K562 (cell line): ENCODE results near the gene ST6GALNAC2. TPM values are rescaled to one million over a fixed set of nuclear protein-coding genes. Genes with fewer than 3 reads are reported as not detected.

ENCODE experiments used
- ARID1B ChIP-seq: fragments of 450-650 bp; IDR thresholded peaks from 2 replicates; pipeline ENCODE4 v1.6.1; 2016; ENCODE audit warnings: antibody characterized with exemption, mild to moderate bottlenecking, inconsistent platforms
- CBX5 ChIP-seq: IDR thresholded peaks from 2 replicates; pipeline ENCODE4 v1.6.1; 2014; ENCODE audit warnings: low read depth, borderline replicate concordance
- NR2C1 ChIP-seq, 2 experiments: fragments of 450-650 bp; IDR thresholded peaks; 2 replicates each; pipeline ENCODE4 v1.6.1; 2017; ENCODE audit warnings: mild to moderate bottlenecking in 2 of 2, antibody characterized with exemption in 1 of 2, inconsistent platforms in 1 of 2, missing compliant biosample characterization in 1 of 2, missing genetic modification characterization in 1 of 2
- PHTF2 ChIP-seq: fragments of 250-450 bp; sonication (Bioruptor Pico); IDR thresholded peaks from 2 replicates; pipeline ENCODE4 v1.5.0; 2021; ENCODE audit warnings: mild to moderate bottlenecking
- POLR2AphosphoS2 ChIP-seq: IDR thresholded peaks from 2 replicates; pipeline ENCODE4 v1.6.1; 2012; ENCODE audit warnings: low read length, improper control_type of control experiment
- PRPF4 ChIP-seq: fragments of 200-400 bp; formaldehyde crosslinking; IDR thresholded peaks from one replicate; pipeline ENCODE4 v1.6.1; 2017; ENCODE audit warnings: low read length, low read depth, mild to moderate bottlenecking; ENCODE audit not compliant: insufficient read depth, poor library complexity, severe bottlenecking
- RB1 ChIP-seq: fragments of 450-650 bp; IDR thresholded peaks from 2 replicates; pipeline ENCODE4 v1.6.1; 2017; ENCODE audit warnings: low read depth, mild to moderate bottlenecking
- ZBED1 ChIP-seq: IDR thresholded peaks from 2 replicates; pipeline ENCODE4 v1.6.1; 2014
- ZNF384 ChIP-seq: IDR thresholded peaks from 2 replicates; pipeline ENCODE4 v1.6.1; 2012; ENCODE audit warnings: low read depth, low read length, improper control_type of control experiment
- ZNF668 ChIP-seq: fragments of 250-450 bp; sonication (Bioruptor Pico); IDR thresholded peaks from 2 replicates; pipeline ENCODE4 v1.8.0; 2022; ENCODE audit warnings: mild to moderate bottlenecking, inconsistent platforms
- polyA plus RNA-seq, 8 experiments: library from polyadenylated mRNA; depleted of rRNA in 4 of 8; stranded (reverse) in 5 of 8; unstranded in 3 of 8; fragments of >200 nt; fragmentation: Nextera tagmentation in 2 of 8; fragmentation: Illumina TruSeq in 1 of 8; extraction: Ambion mirVana in 2 of 8; extraction: Trizol in 1 of 8; gene quantifications; 2 replicates each; pipeline versions ENCODE4 v1.2.1 to v1.2.3, GENCODE V29; 2011 to 2014; ENCODE audit warnings: inconsistent platforms in 1 of 8, missing spikeins in 1 of 8
- total RNA-seq, 7 experiments: library from RNA; depleted of rRNA in 6 of 7; stranded (reverse); fragments of >200 nt in 6 of 7; fragmentation: Illumina TruSeq in 2 of 7; extraction: Trizol in 2 of 7; gene quantifications; 2 replicates each; pipeline versions ENCODE4 v1.2.1 to v1.2.3, GENCODE V29; 2011 to 2021; ENCODE audit warnings: low replicate concordance in 1 of 7
- TF ChIP-seq, protein P1 (sequence below): fragments of 250-450 bp; sonication (Bioruptor Pico); IDR thresholded peaks from 2 replicates; pipeline ENCODE4 v1.4.0; 2020; ENCODE audit warnings: mild to moderate bottlenecking, moderate library complexity
- TF ChIP-seq, protein P2 (sequence below): fragments of 250-450 bp; sonication (Bioruptor Pico); IDR thresholded peaks from 2 replicates; pipeline ENCODE4 v1.5.0; 2020; ENCODE audit warnings: mild to moderate bottlenecking
- TF ChIP-seq, protein P3 (sequence below): IDR thresholded peaks from 2 replicates; pipeline ENCODE4 v1.6.1; 2011; ENCODE audit not compliant: insufficient read length; ENCODE audit errors: extremely low read depth
- TF ChIP-seq, protein P4 (sequence below): sonication (generic); formaldehyde crosslinking; IDR thresholded peaks from 2 replicates; pipeline ENCODE4 v1.8.0; 2023; ENCODE audit warnings: mild to moderate bottlenecking, missing genetic modification reagents
- TF ChIP-seq, protein P5 (sequence below), 2 experiments: fragments of 450-650 bp; IDR thresholded peaks; 2 replicates each; pipeline ENCODE4 v1.6.1; 2018; ENCODE audit warnings: mild to moderate bottlenecking in 2 of 2, low read depth in 1 of 2; ENCODE audit not compliant: partially characterized antibody in 2 of 2

ST6GALNAC2 gene
- total and polyA plus RNA-seq, 9 of the 15 experiments (the other 6 are each of a cell fraction or from before 2014, with no cell fraction given), result 0.18 TPM; not detected in 8

DNA sequence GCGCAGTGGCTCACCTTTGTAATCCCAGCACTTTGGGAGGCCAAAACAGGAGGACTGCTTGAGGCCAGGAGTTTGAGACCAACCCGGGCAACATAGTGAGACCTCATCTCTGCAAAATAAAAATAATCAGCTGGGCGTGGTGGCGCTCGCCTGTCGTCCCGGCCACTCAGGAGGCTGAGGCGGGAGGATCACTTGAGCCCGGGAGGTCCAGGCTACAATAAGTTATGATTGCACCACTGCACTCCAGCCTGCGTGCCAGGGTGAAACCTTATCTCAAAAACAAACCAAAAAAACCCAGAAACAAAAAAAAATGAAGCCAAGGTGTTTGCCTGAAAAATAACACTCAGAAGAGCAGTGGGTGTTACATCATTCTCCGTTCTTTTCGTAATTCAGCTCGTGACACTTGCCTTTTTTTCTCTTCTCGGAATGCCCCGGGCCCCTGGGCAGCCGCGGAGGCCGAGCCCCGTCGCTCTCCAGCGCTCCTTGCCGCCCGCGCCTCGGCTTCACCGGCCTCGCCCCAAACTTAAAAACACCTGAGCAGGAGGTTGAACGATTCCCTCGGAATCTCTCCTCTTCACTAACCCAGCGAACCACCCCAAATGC is 28.8 kb downstream of the ST6GALNAC2 start (continued):
- TF ChIP-seq, protein P1, sequence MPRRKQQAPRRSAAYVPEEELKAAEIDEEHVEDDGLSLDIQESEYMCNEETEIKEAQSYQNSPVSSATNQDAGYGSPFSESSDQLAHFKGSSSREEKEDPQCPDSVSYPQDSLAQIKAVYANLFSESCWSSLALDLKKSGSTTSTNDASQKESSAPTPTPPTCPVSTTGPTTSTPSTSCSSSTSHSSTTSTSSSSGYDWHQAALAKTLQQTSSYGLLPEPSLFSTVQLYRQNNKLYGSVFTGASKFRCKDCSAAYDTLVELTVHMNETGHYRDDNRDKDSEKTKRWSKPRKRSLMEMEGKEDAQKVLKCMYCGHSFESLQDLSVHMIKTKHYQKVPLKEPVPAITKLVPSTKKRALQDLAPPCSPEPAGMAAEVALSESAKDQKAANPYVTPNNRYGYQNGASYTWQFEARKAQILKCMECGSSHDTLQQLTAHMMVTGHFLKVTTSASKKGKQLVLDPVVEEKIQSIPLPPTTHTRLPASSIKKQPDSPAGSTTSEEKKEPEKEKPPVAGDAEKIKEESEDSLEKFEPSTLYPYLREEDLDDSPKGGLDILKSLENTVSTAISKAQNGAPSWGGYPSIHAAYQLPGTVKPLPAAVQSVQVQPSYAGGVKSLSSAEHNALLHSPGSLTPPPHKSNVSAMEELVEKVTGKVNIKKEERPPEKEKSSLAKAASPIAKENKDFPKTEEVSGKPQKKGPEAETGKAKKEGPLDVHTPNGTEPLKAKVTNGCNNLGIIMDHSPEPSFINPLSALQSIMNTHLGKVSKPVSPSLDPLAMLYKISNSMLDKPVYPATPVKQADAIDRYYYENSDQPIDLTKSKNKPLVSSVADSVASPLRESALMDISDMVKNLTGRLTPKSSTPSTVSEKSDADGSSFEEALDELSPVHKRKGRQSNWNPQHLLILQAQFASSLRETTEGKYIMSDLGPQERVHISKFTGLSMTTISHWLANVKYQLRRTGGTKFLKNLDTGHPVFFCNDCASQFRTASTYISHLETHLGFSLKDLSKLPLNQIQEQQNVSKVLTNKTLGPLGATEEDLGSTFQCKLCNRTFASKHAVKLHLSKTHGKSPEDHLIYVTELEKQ (CRISPR knock-in tag), result no peak
- TF ChIP-seq POLR2AphosphoS2 (no peak), RB1 (0 out of 2 replicates have a peak, but pooled peaks have one; percentile 8), ZBED1 (no peak), PHTF2 (CRISPR knock-in tag) (no peak), NR2C1 (IDR thresholded peaks at IDR 0.05) (no peak), NR2C1 (tag; IDR thresholded peaks at IDR 0.05) (no peak), PRPF4 (no peak), ZNF668 (CRISPR knock-in tag) (no peak), CBX5 (no peak), ZNF384 (peak; percentile 25; the same call in 1 of the 2 replicates), ARID1B (peak; percentile 12; the same call in 1 of the 2 replicates)
- TF ChIP-seq, protein P2, sequence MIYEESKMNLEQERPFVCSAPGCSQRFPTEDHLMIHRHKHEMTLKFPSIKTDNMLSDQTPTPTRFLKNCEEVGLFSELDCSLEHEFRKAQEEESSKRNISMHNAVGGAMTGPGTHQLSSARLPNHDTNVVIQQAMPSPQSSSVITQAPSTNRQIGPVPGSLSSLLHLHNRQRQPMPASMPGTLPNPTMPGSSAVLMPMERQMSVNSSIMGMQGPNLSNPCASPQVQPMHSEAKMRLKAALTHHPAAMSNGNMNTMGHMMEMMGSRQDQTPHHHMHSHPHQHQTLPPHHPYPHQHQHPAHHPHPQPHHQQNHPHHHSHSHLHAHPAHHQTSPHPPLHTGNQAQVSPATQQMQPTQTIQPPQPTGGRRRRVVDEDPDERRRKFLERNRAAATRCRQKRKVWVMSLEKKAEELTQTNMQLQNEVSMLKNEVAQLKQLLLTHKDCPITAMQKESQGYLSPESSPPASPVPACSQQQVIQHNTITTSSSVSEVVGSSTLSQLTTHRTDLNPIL (CRISPR knock-in tag), result no peak
- TF ChIP-seq, protein P3, sequence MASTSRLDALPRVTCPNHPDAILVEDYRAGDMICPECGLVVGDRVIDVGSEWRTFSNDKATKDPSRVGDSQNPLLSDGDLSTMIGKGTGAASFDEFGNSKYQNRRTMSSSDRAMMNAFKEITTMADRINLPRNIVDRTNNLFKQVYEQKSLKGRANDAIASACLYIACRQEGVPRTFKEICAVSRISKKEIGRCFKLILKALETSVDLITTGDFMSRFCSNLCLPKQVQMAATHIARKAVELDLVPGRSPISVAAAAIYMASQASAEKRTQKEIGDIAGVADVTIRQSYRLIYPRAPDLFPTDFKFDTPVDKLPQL, result no peak
- TF ChIP-seq, protein P4, sequence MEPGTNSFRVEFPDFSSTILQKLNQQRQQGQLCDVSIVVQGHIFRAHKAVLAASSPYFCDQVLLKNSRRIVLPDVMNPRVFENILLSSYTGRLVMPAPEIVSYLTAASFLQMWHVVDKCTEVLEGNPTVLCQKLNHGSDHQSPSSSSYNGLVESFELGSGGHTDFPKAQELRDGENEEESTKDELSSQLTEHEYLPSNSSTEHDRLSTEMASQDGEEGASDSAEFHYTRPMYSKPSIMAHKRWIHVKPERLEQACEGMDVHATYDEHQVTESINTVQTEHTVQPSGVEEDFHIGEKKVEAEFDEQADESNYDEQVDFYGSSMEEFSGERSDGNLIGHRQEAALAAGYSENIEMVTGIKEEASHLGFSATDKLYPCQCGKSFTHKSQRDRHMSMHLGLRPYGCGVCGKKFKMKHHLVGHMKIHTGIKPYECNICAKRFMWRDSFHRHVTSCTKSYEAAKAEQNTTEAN, result 0 out of 2 replicates have a peak, but pooled peaks have one; percentile 59
- TF ChIP-seq, protein P5, sequence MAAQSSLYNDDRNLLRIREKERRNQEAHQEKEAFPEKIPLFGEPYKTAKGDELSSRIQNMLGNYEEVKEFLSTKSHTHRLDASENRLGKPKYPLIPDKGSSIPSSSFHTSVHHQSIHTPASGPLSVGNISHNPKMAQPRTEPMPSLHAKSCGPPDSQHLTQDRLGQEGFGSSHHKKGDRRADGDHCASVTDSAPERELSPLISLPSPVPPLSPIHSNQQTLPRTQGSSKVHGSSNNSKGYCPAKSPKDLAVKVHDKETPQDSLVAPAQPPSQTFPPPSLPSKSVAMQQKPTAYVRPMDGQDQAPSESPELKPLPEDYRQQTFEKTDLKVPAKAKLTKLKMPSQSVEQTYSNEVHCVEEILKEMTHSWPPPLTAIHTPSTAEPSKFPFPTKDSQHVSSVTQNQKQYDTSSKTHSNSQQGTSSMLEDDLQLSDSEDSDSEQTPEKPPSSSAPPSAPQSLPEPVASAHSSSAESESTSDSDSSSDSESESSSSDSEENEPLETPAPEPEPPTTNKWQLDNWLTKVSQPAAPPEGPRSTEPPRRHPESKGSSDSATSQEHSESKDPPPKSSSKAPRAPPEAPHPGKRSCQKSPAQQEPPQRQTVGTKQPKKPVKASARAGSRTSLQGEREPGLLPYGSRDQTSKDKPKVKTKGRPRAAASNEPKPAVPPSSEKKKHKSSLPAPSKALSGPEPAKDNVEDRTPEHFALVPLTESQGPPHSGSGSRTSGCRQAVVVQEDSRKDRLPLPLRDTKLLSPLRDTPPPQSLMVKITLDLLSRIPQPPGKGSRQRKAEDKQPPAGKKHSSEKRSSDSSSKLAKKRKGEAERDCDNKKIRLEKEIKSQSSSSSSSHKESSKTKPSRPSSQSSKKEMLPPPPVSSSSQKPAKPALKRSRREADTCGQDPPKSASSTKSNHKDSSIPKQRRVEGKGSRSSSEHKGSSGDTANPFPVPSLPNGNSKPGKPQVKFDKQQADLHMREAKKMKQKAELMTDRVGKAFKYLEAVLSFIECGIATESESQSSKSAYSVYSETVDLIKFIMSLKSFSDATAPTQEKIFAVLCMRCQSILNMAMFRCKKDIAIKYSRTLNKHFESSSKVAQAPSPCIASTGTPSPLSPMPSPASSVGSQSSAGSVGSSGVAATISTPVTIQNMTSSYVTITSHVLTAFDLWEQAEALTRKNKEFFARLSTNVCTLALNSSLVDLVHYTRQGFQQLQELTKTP (IDR thresholded peaks at IDR 0.05; ENCODE audit: low read depth in 1 of 2, partially characterized antibody in 2 of 2), result peak in 1 of 2 experiments; percentile 27
